ENCODE measurements around the gene TMEM254. TPM values are rescaled to one million over a fixed set of nuclear protein-coding genes. Genes with fewer than 3 reads are reported as not detected.

Gene TMEM254
- total and polyA plus RNA-seq, 2 of the 13 experiments (the other 11 are each of a cell fraction or from before 2014, with no cell fraction given), result 11.2 to 39.0 TPM

GRCh38 chr10:80081801-80082750 lies 3.6 kb downstream of the TMEM254 start (continued):
- TF ChIP-seq ATF4 (CRISPR knock-in tag; IDR thresholded peaks at IDR 0.05), result 0 out of 4 replicates have a peak, but pooled peaks of 1 of the 2 experiments have one; percentile 22
- TF ChIP-seq NBN (conservative IDR thresholded peaks at IDR 0.05), result no peak
- no peak for TF ChIP-seq ZNF563 (CRISPR knock-in tag; IDR thresholded peaks at IDR 0.05)
- no peak for TF ChIP-seq SOX6 (IDR thresholded peaks at IDR 0.05)
- TF ChIP-seq SOX6 (CRISPR knock-in tag; IDR thresholded peaks at IDR 0.05), result peak; percentile 40; the same call in 1 of the 2 replicates
- no peak for TF ChIP-seq ZKSCAN1 (IDR thresholded peaks at IDR 0.05; ENCODE audit: low read length)
- peak; percentile 30; the same call in 1 of the 2 replicates for TF ChIP-seq GATAD2A (CRISPR knock-in tag; IDR thresholded peaks at IDR 0.05)
- no peak for TF ChIP-seq ZNF549 (CRISPR knock-in tag; IDR thresholded peaks at IDR 0.05)
- TF ChIP-seq ZNF770 (CRISPR knock-in tag; IDR thresholded peaks at IDR 0.05), result no peak
- TF ChIP-seq MAFG (CRISPR knock-in tag; IDR thresholded peaks at IDR 0.05), result no peak
- no peak for TF ChIP-seq ZMYM2 (CRISPR knock-in tag; IDR thresholded peaks at IDR 0.05)
- no peak for TF ChIP-seq BORCS8-MEF2B (CRISPR knock-in tag; IDR thresholded peaks at IDR 0.05)
- TF ChIP-seq ZNF7 (CRISPR knock-in tag; IDR thresholded peaks at IDR 0.05), result no peak
- TF ChIP-seq SOX5 (CRISPR knock-in tag; IDR thresholded peaks at IDR 0.05; ENCODE audit: borderline replicate concordance), result peak; percentile 47; the same call in 1 of the 2 replicates
- 0 out of 2 replicates have a peak, but pooled peaks have one; percentile 7 for TF ChIP-seq RXRB (CRISPR knock-in tag; IDR thresholded peaks at IDR 0.05; ENCODE audit: borderline replicate concordance)
- peak; percentile 18; the same call in 1 of the 2 replicates for TF ChIP-seq TBX2 (CRISPR knock-in tag; IDR thresholded peaks at IDR 0.05; ENCODE audit: borderline replicate concordance)
- TF ChIP-seq HNF1A (IDR thresholded peaks at IDR 0.05; ENCODE audit: low read depth), result peak; percentile 60
- TF ChIP-seq HNF1A (CRISPR knock-in tag; IDR thresholded peaks at IDR 0.05; ENCODE audit: borderline replicate concordance), result no peak
- TF ChIP-seq CENPBD1 (CRISPR knock-in tag; IDR thresholded peaks at IDR 0.05; ENCODE audit: borderline replicate concordance, low read depth), result no peak
- no peak for TF ChIP-seq ZNF17 (CRISPR knock-in tag; IDR thresholded peaks at IDR 0.05)
- TF ChIP-seq ZBTB7B (CRISPR knock-in tag; IDR thresholded peaks at IDR 0.05), result no peak
- TF ChIP-seq SAP130 (CRISPR knock-in tag; IDR thresholded peaks at IDR 0.05; ENCODE audit: low read depth), result peak; percentile 24; the same call in 1 of the 2 replicates
